HG03565 (cell line): ENCODE data around the gene BCAT1.
"Not testable (repeated sequence)": the region's sequence is repeated elsewhere in the genome, so short reads cannot be mapped to it uniquely, and the experiment has no call there.

Experiments used
- ATAC-seq: cut with Tn5 transposase; IDR thresholded peaks from one replicate; pipeline ENCODE4 v1.9.1; 2021; ENCODE audit warnings: mild to moderate bottlenecking, moderate library complexity; ENCODE audit not compliant: unreplicated experiment

BCAT1 gene

DNA sequence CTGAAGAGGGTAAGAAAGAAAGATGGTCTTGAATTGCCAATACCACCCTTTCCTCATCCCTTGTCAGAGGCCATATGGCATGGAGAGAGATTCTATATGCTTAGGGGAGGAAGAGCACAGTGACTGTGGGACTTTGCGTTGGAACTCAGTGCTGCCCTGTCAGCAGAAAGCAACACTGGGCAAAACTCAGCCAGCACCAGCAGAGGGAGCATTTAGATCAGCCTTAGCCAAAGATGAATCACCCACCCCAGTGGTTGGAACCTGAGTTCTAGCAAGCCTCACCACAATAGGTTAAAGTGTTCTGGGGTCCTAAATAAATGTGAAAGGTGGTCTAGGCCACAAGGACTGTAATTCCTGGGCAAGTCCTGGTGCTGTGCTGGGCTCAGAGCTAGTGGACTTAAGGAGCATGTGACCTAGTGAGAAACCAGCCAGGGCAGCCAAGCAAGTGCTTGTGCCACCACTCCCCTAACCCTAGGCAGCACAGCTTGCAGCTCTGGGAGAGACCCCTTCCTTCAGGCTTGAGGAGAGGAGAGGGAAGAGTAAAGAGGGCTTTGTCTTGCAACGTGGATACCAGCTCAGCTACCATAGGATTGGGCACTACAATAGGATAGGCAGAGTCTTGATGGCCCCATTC, 11.4 kb upstream of the BCAT1 start:
- peak; percentile 69 for ATAC-seq

GRCh38 chr12:24956351-24956750, 7.5 kb upstream of the BCAT1 start:
- ATAC-seq = not testable (repeated sequence)

- no peak for ATAC-seq
Observed at GRCh38 chr12:24955853-24956252, 7.0 kb upstream of the BCAT1 start.

- ATAC-seq = no peak
Observed at GRCh38 chr12:24955389-24955788, 6.5 kb upstream of the BCAT1 start.

DNA sequence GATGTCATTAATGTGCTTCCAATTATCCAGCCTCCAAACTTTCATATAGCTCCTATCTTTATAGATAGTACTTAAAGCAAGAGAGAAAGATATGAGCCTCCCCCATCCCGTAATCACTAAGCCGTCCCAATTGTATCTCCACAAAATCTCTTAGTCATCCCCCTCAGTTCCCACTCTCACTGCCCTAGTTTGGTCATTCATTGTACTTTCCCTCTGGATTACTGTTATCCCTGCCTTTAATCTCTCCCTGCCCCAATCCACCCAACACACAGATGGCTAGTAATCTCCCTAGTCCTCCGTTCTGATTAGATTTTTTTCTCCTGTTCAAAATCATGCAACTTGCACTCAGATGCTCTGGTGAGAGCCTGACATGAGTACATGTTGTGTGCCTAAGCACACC, 5.4 kb upstream of the BCAT1 start:
- no peak for ATAC-seq

- ATAC-seq = no peak
Observed at GRCh38 chr12:24952389-24952788, 3.5 kb upstream of the BCAT1 start.

DNA sequence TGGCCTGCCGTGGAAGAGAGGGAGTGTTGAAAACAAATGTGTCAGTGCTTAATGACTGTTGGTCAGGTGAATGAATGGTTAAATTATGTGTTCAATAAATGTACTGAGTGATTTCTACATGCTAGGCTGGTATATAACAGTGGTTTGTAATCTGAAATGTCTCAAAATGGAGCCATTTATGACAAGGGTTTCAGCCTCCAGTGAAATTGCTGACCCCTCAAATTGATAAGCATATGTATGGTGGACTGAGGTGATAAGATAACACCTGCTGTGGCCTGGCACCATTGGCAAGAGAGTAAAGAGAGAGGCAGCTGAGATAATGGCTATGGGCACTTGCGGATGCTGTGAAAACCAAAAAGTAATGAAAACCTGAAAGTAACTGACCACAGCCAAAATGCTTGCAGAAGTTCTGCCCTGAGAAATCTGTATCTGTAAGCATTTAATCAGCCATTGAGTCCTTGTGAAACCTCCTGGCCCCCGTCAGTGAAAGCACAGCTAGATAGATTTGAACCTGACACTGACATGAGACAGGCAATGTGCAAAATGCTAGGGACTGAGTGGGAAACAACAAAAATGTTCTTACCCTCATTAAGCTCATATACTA, 1.4 kb upstream of the BCAT1 start:
- ATAC-seq = peak; percentile 25

- no peak for ATAC-seq
Observed at GRCh38 chr12:24948420-24948756, 513 bp downstream of the BCAT1 start.

DNA sequence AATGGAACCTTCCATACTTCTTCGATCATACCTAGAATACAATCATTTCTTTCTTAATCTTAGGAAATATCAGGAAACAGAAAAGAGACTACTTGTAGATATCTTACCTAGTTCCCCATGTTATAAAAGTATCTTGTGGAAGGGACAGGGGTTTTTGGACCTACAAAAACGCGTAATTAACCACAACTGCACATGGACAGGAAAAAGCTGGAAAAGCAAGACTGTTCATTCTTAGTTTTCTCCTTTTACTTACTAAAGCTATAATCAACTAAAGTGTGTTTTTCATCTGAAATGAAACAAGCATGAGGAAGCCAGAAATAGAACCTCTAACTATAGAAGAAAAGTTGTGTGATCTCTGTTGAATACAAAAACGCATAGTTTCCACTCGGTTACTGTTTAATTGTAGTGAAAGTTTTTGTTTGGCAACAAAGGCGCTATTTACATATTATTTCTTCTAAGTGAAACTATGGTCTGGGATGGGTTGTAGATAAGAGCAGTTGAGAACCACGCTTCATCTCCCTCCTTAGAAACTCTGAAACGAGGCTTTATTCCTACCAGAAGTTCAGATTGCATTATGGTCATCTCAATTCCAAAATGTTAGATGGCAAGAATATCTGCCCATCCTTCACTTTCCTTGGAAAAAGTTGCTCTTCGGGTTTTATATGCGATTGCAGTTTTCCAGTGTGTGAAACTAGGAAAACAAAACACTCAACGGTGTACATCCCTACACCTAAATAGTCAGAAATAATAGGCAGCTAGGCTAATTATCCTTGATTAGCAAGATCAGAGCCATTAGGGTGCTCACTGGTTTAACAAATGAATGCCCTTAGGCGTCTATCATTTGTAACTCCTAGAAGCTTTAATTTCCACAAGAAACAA, 1.1 kb downstream of the BCAT1 start:
- ATAC-seq = no peak

- ATAC-seq = no peak
Observed at GRCh38 chr12:24945845-24946244, 3.1 kb downstream of the BCAT1 start.

- ATAC-seq = no peak
Observed at GRCh38 chr12:24945039-24945438, 3.9 kb downstream of the BCAT1 start.

GRCh38 chr12:24944601-24944975, 4.3 kb downstream of the BCAT1 start:
- no peak for ATAC-seq

GRCh38 chr12:24943947-24944600, 4.8 kb downstream of the BCAT1 start:
- ATAC-seq = no peak

DNA sequence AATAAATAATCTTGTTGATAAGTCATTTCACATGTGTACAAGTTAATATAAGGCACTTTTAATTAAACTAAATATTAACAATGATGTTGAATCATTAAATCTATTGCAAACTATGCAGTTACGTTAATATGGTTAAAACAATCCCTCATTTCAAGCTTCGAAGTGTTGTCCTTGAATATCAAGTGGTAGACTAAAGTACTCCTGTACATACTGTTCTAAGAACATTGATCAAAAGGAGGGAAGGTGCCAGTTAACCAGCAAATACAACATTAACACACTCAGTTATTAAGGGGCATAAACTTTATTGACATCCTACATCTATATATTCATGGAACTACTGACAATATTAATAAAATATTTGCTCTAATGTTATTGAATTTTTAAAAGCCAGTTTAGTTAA, 8.7 kb downstream of the BCAT1 start:
- no peak for ATAC-seq

DNA sequence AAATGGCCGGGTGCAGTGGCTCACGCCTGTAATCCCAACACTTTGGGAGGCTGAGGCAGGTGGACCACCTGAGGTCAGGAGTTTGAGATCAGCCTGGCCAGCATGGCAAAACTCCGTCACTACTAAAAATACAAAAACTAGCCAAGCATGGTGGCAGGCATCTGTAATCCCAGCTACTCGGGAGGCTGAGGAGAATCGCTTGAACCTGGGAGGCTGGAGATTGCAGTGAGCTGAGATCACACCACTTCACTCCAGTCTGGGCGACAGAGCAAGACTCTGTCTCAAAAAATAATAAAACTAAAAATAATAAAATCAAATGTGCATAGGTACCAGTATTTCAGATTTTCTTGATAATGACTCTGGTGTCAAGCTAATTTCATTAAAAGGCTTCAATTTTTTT, 9.3 kb downstream of the BCAT1 start:
- not testable (repeated sequence) for ATAC-seq

DNA sequence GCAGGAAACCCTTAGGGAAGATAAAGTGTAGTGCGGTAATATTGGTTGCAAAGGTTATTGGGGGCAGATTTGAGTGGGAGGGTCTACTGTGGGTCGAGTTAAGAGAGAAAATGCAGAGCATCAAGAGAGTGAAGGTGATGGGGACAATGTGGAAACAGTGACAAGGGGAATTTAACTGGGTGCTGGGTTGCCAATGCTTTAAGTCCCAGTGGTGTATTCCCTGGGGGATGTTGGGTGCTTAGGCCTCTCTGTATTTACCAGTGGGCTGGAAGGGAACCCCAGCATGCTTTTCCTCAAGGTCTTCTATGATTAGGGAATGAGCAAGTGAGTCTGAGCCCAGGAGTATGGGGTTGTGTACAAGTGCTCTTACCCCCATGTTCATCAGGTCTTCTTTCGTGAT, 10.6 kb downstream of the BCAT1 start:
- ATAC-seq = no peak

GRCh38 chr12:24937553-24938244, 11.2 kb downstream of the BCAT1 start:
- no peak for ATAC-seq

DNA sequence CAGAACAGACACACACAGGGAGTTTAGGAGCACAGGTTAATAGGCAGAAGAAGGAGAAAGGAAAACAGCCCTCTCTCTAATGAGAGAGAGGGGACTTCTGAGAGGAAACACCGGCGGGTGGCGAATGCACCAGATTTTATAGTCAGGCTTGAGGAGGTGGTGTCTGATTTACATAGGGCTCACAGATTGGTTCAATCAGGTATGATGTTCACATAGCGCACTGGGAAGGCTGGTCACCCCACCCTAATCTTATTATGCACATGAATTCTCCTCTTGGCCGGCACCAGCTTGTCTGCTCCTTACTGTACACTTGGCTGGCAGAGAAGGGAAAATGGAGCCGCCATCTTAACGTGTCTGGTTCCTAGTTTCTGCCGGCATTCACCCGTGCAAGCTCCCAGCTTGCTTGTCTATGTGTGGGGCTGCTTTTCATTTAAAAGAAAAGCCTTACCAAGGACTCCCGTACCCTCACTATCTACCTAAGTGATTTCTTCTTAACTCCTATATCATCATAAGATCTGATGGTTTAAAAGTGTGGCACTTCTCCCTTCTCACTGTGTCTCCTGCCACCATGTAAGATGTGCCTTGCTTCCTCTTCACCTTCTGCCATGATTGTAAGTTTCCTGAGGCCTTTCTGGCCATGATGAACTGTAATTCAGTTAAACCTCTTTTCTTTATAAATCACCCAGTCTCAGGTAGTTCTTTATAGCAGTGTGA, 15.1 kb downstream of the BCAT1 start:
- no peak for ATAC-seq

DNA sequence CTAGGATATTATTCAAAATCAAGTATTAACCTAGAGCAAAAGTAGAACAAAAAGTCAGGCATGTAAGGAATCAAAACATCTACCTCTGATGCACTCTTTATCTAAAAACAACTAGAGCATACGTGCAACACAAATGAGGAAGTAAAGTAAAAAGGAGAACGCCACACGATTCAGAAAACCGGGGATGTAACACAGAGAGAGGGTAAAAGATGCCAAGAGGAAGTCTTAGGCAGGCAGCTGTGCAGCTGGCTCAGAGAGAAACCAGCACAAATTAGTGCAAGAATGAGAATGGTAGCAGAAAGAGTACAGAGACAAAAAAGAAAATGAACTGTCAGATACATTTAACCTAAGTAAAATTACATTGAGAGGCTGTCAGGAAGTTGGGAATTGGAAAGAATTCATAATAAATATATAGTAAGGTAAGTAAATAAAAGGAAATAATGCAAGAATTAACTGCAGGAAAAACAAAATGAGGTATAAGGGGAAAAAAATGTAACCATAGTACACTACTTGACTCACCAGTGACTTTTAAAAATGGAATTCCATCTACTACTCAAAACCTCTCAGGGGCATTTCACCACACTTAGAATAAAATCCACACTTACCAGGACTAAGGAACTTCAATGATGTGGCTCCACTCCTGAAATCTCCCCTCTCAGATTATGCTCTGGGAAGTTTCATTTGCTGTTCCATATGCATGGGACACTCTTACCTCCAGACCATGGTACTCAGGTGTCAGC, 17.1 kb downstream of the BCAT1 start:
- ATAC-seq = peak; percentile 91

DNA sequence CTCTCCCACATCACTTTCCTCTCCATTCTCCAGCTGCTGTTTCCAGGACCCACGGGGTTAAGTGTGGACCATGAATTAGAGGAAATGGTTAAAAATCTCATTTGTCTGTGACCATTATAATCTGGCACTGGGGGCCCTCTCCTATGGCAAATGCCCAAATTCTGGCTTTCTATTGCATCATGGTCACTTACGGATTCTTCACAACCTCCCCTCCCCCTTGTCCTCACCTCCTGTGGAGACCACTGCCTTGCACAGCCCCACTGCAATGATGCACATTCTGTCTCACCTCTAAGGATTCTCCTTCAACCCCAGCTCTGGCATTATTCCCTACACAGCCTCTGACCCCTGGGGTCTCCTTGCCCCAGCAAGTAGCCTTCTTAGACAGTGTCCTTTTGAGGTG, 18.9 kb downstream of the BCAT1 start:
- ATAC-seq = no peak
